ENCODE results near the gene SRP19.

DNA sequence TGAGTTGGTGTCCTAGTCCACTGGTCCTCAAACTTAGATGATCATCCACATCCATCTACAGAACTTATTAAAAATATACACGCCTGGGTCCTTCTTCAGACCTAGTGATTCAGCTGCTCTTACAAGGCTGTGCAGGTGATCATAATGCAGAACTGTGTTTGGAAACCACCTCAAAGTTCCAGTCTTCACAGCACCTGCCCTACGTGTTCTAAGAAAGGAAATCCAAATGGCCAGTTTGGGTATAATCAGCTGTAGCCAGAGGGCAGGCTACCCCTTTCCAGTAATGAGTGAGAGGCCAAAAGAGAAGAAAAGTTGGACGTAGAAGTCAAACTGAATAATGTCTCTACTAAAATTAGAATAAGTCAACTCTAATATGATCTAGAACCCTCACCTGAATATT, 45.5 kb downstream of the SRP19 start:
- TF ChIP-seq, protein P1, sequence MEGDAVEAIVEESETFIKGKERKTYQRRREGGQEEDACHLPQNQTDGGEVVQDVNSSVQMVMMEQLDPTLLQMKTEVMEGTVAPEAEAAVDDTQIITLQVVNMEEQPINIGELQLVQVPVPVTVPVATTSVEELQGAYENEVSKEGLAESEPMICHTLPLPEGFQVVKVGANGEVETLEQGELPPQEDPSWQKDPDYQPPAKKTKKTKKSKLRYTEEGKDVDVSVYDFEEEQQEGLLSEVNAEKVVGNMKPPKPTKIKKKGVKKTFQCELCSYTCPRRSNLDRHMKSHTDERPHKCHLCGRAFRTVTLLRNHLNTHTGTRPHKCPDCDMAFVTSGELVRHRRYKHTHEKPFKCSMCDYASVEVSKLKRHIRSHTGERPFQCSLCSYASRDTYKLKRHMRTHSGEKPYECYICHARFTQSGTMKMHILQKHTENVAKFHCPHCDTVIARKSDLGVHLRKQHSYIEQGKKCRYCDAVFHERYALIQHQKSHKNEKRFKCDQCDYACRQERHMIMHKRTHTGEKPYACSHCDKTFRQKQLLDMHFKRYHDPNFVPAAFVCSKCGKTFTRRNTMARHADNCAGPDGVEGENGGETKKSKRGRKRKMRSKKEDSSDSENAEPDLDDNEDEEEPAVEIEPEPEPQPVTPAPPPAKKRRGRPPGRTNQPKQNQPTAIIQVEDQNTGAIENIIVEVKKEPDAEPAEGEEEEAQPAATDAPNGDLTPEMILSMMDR (IDR thresholded peaks at IDR 0.05): no peak
- no peak for TF ChIP-seq POLR2A (IDR thresholded peaks at IDR 0.05)

Data from adrenal gland (tissue), 5 donors.